IMR-90 (cell line): ENCODE measurements around the gene TNFRSF1A. TPM values are rescaled to one million over a fixed set of nuclear protein-coding genes. Genes with fewer than 3 reads are reported as not detected.

Source experiments
- ATAC-seq: fragments of 200-7000 bp; cut with Tn5 transposase; 2 replicates; pipeline ENCODE4 v1.9.1; 2020; ENCODE audit warnings: low read depth, mild to moderate bottlenecking, moderate library complexity
- BruUV-seq: library from RNA; stranded (reverse); fragments of 400-500 nt; replicated peaks from 2 replicates; lab custom pipeline; 2021; lab: Mats Ljungman, UMichigan
- CTCF ChIA-PET: fragments of 300-600 bp; formaldehyde crosslinking; extraction: SDS; loops from one replicate; lab custom pipeline; 2021; ENCODE audit warnings: antibody characterized with exemption; lab: Yijun Ruan, JAX
- POLR2A ChIA-PET: fragments of 300-600 bp; sonication (Branson Sonifier 250); formaldehyde crosslinking; loops from one replicate; lab custom pipeline; 2022; ENCODE audit warnings: antibody characterized with exemption; ENCODE audit not compliant: unreplicated experiment; lab: Charles Lee
- DNase-seq: peaks from one replicate; pipeline ENCODE4 v3.0.0; 2013
- H2AFZ ChIP-seq: replicated peaks from 2 replicates; pipeline ENCODE3; 2013; ENCODE audit warnings: low read length, mild to moderate bottlenecking; ENCODE audit not compliant: poor library complexity
- H2AK5ac ChIP-seq: 2 replicates; pipeline ENCODE4 v1.6.1; 2013; ENCODE audit warnings: low read depth, low read length, inconsistent platforms
- H2AK9ac ChIP-seq: replicated peaks from 2 replicates; pipeline ENCODE3; 2013; ENCODE audit warnings: mild to moderate bottlenecking, low read depth, low read length, moderate library complexity; ENCODE audit not compliant: poor library complexity
- H2BK120ac ChIP-seq: 2 replicates; pipeline ENCODE4 v1.6.1; 2013; ENCODE audit warnings: low read depth, low read length, inconsistent platforms
- H2BK15ac ChIP-seq: 3 replicates; pipeline ENCODE4 v1.6.1; 2013; ENCODE audit warnings: low read depth, low read length, inconsistent platforms
- H2BK20ac ChIP-seq: 2 replicates; pipeline ENCODE4 v1.6.1; 2013; ENCODE audit warnings: low read depth, mild to moderate bottlenecking, inconsistent platforms, low read length, moderate library complexity
- H2BK5ac ChIP-seq: 2 replicates; pipeline ENCODE4 v1.6.1; 2013; ENCODE audit warnings: mild to moderate bottlenecking, low read depth, low read length, inconsistent platforms; ENCODE audit not compliant: poor library complexity, severe bottlenecking
- H3K14ac ChIP-seq: replicated peaks from 2 replicates; pipeline ENCODE4 v1.6.1; 2013; ENCODE audit warnings: low read depth, low read length, inconsistent platforms
- H3K18ac ChIP-seq: 2 replicates; pipeline ENCODE4 v1.6.1; 2013; ENCODE audit warnings: low read depth, low read length, control low read depth
- H3K23ac ChIP-seq: 2 replicates; pipeline ENCODE4 v1.6.1; 2013; ENCODE audit warnings: low read depth, low read length, inconsistent platforms
- H3K27ac ChIP-seq: 2 replicates; pipeline ENCODE4 v1.5.1; 2013; ENCODE audit warnings: mild to moderate bottlenecking, control low read depth, low read length; ENCODE audit not compliant: insufficient read depth
- H3K27me3 ChIP-seq: 2 replicates; pipeline ENCODE4 v1.6.1; 2013; ENCODE audit warnings: low read length; ENCODE audit not compliant: control insufficient read depth, insufficient read depth
- H3K36me3 ChIP-seq: 2 replicates; pipeline ENCODE4 v1.6.1; 2013; ENCODE audit warnings: low read length, mixed read lengths; ENCODE audit not compliant: control insufficient read depth, insufficient read depth
- H3K4ac ChIP-seq: 2 replicates; pipeline ENCODE4 v1.6.1; 2013; ENCODE audit warnings: low read depth, low read length, inconsistent platforms
- H3K4me1 ChIP-seq: 2 replicates; pipeline ENCODE4 v1.6.1; 2013; ENCODE audit warnings: low read length, mixed read lengths; ENCODE audit not compliant: control insufficient read depth, insufficient read depth
- H3K4me2 ChIP-seq: 2 replicates; pipeline ENCODE4 v1.6.1; 2013; ENCODE audit warnings: low read depth, mild to moderate bottlenecking, control low read depth, low read length, moderate library complexity
- H3K4me3 ChIP-seq: 2 replicates; pipeline ENCODE4 v1.5.1; 2013; ENCODE audit warnings: low read depth, mild to moderate bottlenecking, control low read depth, low read length, moderate library complexity; ENCODE audit not compliant: insufficient read depth
- H3K56ac ChIP-seq: 2 replicates; pipeline ENCODE4 v1.6.1; 2013; ENCODE audit warnings: low read length, inconsistent platforms; ENCODE audit not compliant: insufficient read depth; ENCODE audit errors: extremely low read depth
- H3K79me1 ChIP-seq, 2 experiments: 2 replicates each; pipeline ENCODE4 v1.6.1; 2013; ENCODE audit warnings: low read length in 2 of 2, inconsistent platforms in 1 of 2, low read depth in 1 of 2
- H3K9ac ChIP-seq: 2 replicates; pipeline ENCODE4 v1.6.1; 2013; ENCODE audit warnings: low read depth, low read length, control low read depth
- H3K9me1 ChIP-seq: 2 replicates; pipeline ENCODE4 v1.6.1; 2013; ENCODE audit warnings: low read length, inconsistent platforms; ENCODE audit not compliant: insufficient read depth
- H3K9me3 ChIP-seq: 2 replicates; pipeline ENCODE4 v1.6.1; 2013; ENCODE audit warnings: low read length; ENCODE audit not compliant: control insufficient read depth, insufficient read depth
- H4K20me1 ChIP-seq: 2 replicates; pipeline ENCODE4 v1.6.1; 2013; ENCODE audit warnings: low read length, inconsistent platforms; ENCODE audit not compliant: insufficient read depth
- H4K5ac ChIP-seq: 2 replicates; pipeline ENCODE4 v1.6.1; 2013; ENCODE audit warnings: mild to moderate bottlenecking, low read depth, low read length, control low read depth
- H4K8ac ChIP-seq, 2 experiments: 2 replicates each; pipeline ENCODE4 v1.6.1; 2013; ENCODE audit warnings: low read depth in 2 of 2, low read length in 2 of 2, control low read depth in 1 of 2, inconsistent platforms in 1 of 2
- H4K91ac ChIP-seq: 2 replicates; pipeline ENCODE4 v1.6.1; 2013; ENCODE audit warnings: low read depth, low read length, inconsistent platforms; ENCODE audit not compliant: insufficient read depth
- CEBPB ChIP-seq: IDR thresholded peaks from 2 replicates; pipeline ENCODE4 v1.6.1; 2012; ENCODE audit warnings: low read depth, low read length, improper control_type of control experiment
- CHD1 ChIP-seq: IDR thresholded peaks from 2 replicates; pipeline ENCODE4 v1.6.1; 2012; ENCODE audit warnings: low read depth, low read length, improper control_type of control experiment
- CTCF ChIP-seq: conservative IDR thresholded peaks from 2 replicates; pipeline ENCODE4 v1.5.1; 2012; ENCODE audit warnings: mild to moderate bottlenecking, low read depth, low read length, improper control_type of control experiment
- FOS ChIP-seq: fragments of 150-350 bp; IDR thresholded peaks from 2 replicates; pipeline ENCODE4 v1.6.1; 2016; ENCODE audit warnings: low read depth, low read length
- MAFK ChIP-seq: IDR thresholded peaks from 2 replicates; pipeline ENCODE4 v1.6.1; 2012; ENCODE audit warnings: low read depth, low read length, improper control_type of control experiment
- MAZ ChIP-seq: IDR thresholded peaks from 2 replicates; pipeline ENCODE4 v1.6.1; 2012; ENCODE audit warnings: low read depth, mild to moderate bottlenecking, low read length, improper control_type of control experiment, moderate library complexity, borderline replicate concordance
- NFE2L2 ChIP-seq: fragments of 150-350 bp; IDR thresholded peaks from 2 replicates; pipeline ENCODE4 v1.6.1; 2016; ENCODE audit warnings: low read depth, mild to moderate bottlenecking, low read length
- RFX5 ChIP-seq: IDR thresholded peaks from 2 replicates; pipeline ENCODE4 v1.8.0; 2012; ENCODE audit warnings: low read depth, mild to moderate bottlenecking, low read length, moderate library complexity
- SMC3 ChIP-seq: fragments of 150-350 bp; IDR thresholded peaks from 2 replicates; pipeline ENCODE4 v1.6.1; 2016; ENCODE audit warnings: low read depth, mild to moderate bottlenecking, antibody characterized with exemption, low read length, moderate library complexity
- WGBS, 2 experiments: methylation state at CpG; one replicate each; pipeline versions ENCODE4 v1.1.5 to v1.1.7; 2013; ENCODE audit warnings: missing lambda C conversion rate in 2 of 2; ENCODE audit not compliant: insufficient read length in 1 of 2; ENCODE audit errors: extremely low coverage in 2 of 2; 5-methylcytosine and 5-hydroxymethylcytosine counted together
- dilution Hi-C: fragments of 300-500 bp; cut with HindIII; formaldehyde crosslinking; loops from one replicate; pipeline ENCODE4 v1.14.3; 2018; ENCODE audit warnings: low sequenced_read_pairs; ENCODE audit not compliant: unreplicated experiment
- in situ Hi-C: fragments of 300-500 bp; cut with MboI; formaldehyde crosslinking; loops from 3 replicates; pipeline ENCODE4 v1.14.3; 2019; ENCODE audit warnings: low sequenced_read_pairs, inconsistent platforms, mixed read lengths
- intact Hi-C: fragments of 100-400 bp; cut with micrococcal nuclease; formaldehyde crosslinking; loops from 2 replicates; pipeline ENCODE4 v1.10.0; 2022
- polyA plus RNA-seq, 3 experiments: library from polyadenylated mRNA; depleted of rRNA; stranded (reverse); fragments of >200 nt; gene quantifications; 2 replicates each; pipeline ENCODE4 v1.2.3, GENCODE V29; 2012; ENCODE audit warnings: low replicate concordance in 1 of 3
- total RNA-seq: library from RNA; depleted of rRNA; stranded (reverse); fragments of >200 nt; gene quantifications from 2 replicates; pipeline ENCODE4 v1.2.3, GENCODE V29; 2012
- TF ChIP-seq, protein P1 (sequence below): fragments of 150-350 bp; IDR thresholded peaks from 2 replicates; pipeline ENCODE4 v1.6.1; 2017; ENCODE audit warnings: mild to moderate bottlenecking, antibody characterized with exemption, low read length, low read depth
- TF ChIP-seq, protein P2 (sequence below): fragments of 150-350 bp; IDR thresholded peaks from 2 replicates; pipeline ENCODE4 v1.6.1; 2016; ENCODE audit warnings: low read depth, mild to moderate bottlenecking, low read length, moderate library complexity, borderline replicate concordance

Gene TNFRSF1A
- total and polyA plus RNA-seq, 2 of the 4 experiments (the other 2 are of a cell fraction) = 79.6 to 136 TPM

DNA sequence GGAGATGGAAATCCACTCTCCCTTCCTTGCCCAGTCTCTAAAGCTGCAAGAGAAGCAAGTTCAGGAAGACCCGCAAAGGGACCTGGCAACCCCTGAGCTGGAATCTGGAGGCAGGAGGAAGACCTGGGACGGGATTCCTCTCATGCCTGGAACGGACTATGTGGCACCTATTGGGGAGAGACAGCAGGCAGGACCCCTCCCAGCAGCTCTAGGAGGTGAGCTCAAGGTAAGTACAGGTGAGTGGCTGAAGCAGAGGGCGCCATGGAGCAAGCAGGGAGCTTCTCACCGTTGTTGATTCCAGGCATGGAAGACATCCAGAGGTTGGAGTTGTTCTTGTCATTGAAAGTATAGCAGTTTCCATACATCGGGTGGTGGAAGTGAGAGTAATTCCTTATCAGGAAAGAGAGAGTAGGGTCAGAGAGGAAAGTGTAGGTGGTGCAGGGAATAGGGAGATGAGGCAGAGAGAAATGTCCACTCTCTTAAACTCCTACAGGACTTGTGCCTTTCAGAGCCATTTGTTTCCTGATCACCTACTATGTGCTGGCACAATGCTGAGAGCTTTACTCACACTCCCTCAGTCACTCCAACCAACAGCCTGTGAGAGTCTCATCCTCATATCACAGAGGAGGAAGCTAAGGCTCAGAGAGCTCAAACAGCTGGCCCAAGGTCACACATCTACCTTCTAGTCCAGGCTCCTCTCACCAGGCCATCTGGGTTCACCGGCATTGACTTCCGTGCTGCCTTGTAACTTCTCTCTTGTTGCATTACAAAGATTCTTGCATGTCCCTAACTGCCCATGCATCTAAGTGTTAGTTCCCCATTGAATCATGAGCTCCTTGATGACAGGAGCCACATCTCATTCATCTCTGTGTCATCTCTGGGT lies 13.9 kb upstream of the TNFRSF1A start:
- Histone ChIP-seq H3K27ac (no peak overlapping the region), H3K14ac (no peak overlapping the region), H2AK5ac (no peak overlapping the region), H3K9me3 (no peaks in the 10 kb centered on the region), H4K8ac (no peak overlapping the region), H3K4ac (no peak overlapping the region), H3K23ac (0 out of 2 replicates have a peak overlapping the region, but pooled peaks have one; percentile 5), H3K4me2 (no peak overlapping the region), H3K36me3 (no peaks in the 10 kb centered on the region), H2AK9ac (no peak overlapping the region), H2BK15ac (no peak overlapping the region), H2AFZ (no peak overlapping the region), H2BK5ac (no peak overlapping the region), H3K4me1 (peaks cover 4% of the 10 kb centered on the region; the same call in 1 of the 2 replicates), H2BK20ac (no peak overlapping the region), H3K56ac (no peak overlapping the region), H2BK120ac (no peak overlapping the region), H3K27me3 (peaks cover 9% of the 10 kb centered on the region), H4K5ac (no peak overlapping the region), H3K4me3 (no peak overlapping the region), H3K9ac (no peak overlapping the region), H3K18ac (no peak overlapping the region), H4K91ac (no peak overlapping the region), H4K20me1 (no peaks in the 10 kb centered on the region), H3K9me1 (no peaks in the 10 kb centered on the region), H3K79me1 (no peaks in the 10 kb centered on the region)
- ChIA-PET POLR2A (no interaction called here), CTCF (no interaction called here)
- intact Hi-C loops = no loop called here
- dilution Hi-C loops = no loop called here
- TF ChIP-seq, protein P1, sequence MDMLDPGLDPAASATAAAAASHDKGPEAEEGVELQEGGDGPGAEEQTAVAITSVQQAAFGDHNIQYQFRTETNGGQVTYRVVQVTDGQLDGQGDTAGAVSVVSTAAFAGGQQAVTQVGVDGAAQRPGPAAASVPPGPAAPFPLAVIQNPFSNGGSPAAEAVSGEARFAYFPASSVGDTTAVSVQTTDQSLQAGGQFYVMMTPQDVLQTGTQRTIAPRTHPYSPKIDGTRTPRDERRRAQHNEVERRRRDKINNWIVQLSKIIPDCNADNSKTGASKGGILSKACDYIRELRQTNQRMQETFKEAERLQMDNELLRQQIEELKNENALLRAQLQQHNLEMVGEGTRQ = no peak
- TF ChIP-seq CEBPB (no peak), CTCF (no peak), RFX5 (no peak), CHD1 (no peak), SMC3 (no peak), FOS (no peak), MAZ (no peak), NFE2L2 (no peak), MAFK (no peak)
- TF ChIP-seq, protein P2, sequence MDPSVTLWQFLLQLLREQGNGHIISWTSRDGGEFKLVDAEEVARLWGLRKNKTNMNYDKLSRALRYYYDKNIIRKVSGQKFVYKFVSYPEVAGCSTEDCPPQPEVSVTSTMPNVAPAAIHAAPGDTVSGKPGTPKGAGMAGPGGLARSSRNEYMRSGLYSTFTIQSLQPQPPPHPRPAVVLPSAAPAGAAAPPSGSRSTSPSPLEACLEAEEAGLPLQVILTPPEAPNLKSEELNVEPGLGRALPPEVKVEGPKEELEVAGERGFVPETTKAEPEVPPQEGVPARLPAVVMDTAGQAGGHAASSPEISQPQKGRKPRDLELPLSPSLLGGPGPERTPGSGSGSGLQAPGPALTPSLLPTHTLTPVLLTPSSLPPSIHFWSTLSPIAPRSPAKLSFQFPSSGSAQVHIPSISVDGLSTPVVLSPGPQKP = no peak
- BruUV-seq = no TSS peak
- WGBS, 2 experiments = 55% methylated on average over 3 of the region's 8 CpGs; no CpG with 5 or more reads in 1 of the 2 experiments
- in situ Hi-C loops = no loop called here
- ATAC-seq = no peak
- DNase-seq = no peak
